ENCODE data around the gene DIAPH2. TPM values are rescaled to one million over a fixed set of nuclear protein-coding genes. Genes with fewer than 3 reads are reported as not detected.

Gene DIAPH2
- total and polyA plus RNA-seq, 2 experiments from 2014 or later, result 16.2 to 56.6 TPM

- H3K27ac Mint-ChIP-seq, result no peak overlapping the region
- no peak overlapping the region for H3K27ac ChIP-seq (ENCODE audit: low read depth)
- H3F3A ChIP-seq (replicated peaks; ENCODE audit: low read depth), result no peaks in the 10 kb centered on the region
- H3K4me2 ChIP-seq, result no peak overlapping the region
- H3K27me3 ChIP-seq (ENCODE audit: insufficient read depth), result no peaks in the 10 kb centered on the region
- no peak for ATAC-seq
- H3K4me3 ChIP-seq, result no peak overlapping the region
- no peak for DNase-seq (ENCODE audit: low spot score)
- peaks cover 43% of the 10 kb centered on the region for H3K36me3 Mint-ChIP-seq (ENCODE audit: low read depth)
- 0 out of 2 replicates have a peak, but pooled peaks cover 4% of the 10 kb centered on the region for H3K79me2 ChIP-seq (replicated peaks; ENCODE audit: insufficient read depth)
- TF ChIP-seq POLR2AphosphoS5 (IDR thresholded peaks at IDR 0.05; ENCODE audit: low read depth), result no peak
- H2AFZ ChIP-seq, result no peak overlapping the region
- H3K9me2 ChIP-seq (ENCODE audit: insufficient read depth), result no peaks in the 10 kb centered on the region
- H3K4me1 ChIP-seq (ENCODE audit: insufficient read depth), result no peaks in the 10 kb centered on the region
- H3K36me3 ChIP-seq (ENCODE audit: insufficient read depth), result peaks cover 4% of the 10 kb centered on the region; the same call in 1 of the 2 replicates
- H3K4me3 Mint-ChIP-seq, result no peak overlapping the region
- no peaks in the 10 kb centered on the region for H3K9me3 Mint-ChIP-seq
- 0 out of 3 replicates have a peak, but pooled peaks cover under 1% of the 10 kb centered on the region for H3K4me1 Mint-ChIP-seq
- no peaks in the 10 kb centered on the region for H4K20me1 ChIP-seq (replicated peaks; ENCODE audit: insufficient read depth)
- H3K27me3 Mint-ChIP-seq (ENCODE audit: insufficient read depth, low read depth, poor library complexity), result peaks cover 2% of the 10 kb centered on the region
Measured at GRCh38 chrX:97387004-97387403, 702.4 kb downstream of the DIAPH2 start.

- no peaks in the 10 kb centered on the region for H3K9me3 Mint-ChIP-seq
- peaks cover 33% of the 10 kb centered on the region for H3K36me3 Mint-ChIP-seq (ENCODE audit: low read depth)
- peaks cover 5% of the 10 kb centered on the region; the same call in 1 of the 2 replicates for H3K4me1 ChIP-seq (ENCODE audit: insufficient read depth)
- no peaks in the 10 kb centered on the region for H3F3A ChIP-seq (replicated peaks; ENCODE audit: low read depth)
- no peak overlapping the region for H3K4me3 ChIP-seq
- no peaks in the 10 kb centered on the region for H3K79me2 ChIP-seq (replicated peaks; ENCODE audit: insufficient read depth)
- H3K4me2 ChIP-seq, result no peak overlapping the region
- no peak overlapping the region for H3K27ac ChIP-seq (ENCODE audit: low read depth)
- H3K4me3 Mint-ChIP-seq, result no peak overlapping the region
- H3K27ac Mint-ChIP-seq, result no peak overlapping the region
- DNase-seq (ENCODE audit: low spot score) (no peak), ATAC-seq (no peak)
- no peaks in the 10 kb centered on the region; the same call in 1 of the 2 replicates for H3K36me3 ChIP-seq (ENCODE audit: insufficient read depth)
- H3K27me3 Mint-ChIP-seq (ENCODE audit: insufficient read depth, low read depth, poor library complexity), result peaks cover 2% of the 10 kb centered on the region
- no peaks in the 10 kb centered on the region for H3K27me3 ChIP-seq (ENCODE audit: insufficient read depth)
- H2AFZ ChIP-seq, result no peak overlapping the region
- no peak for TF ChIP-seq NANOG (IDR thresholded peaks at IDR 0.05; ENCODE audit: borderline replicate concordance)
- no peaks in the 10 kb centered on the region for H3K9me2 ChIP-seq (ENCODE audit: insufficient read depth)
- no peaks in the 10 kb centered on the region for H4K20me1 ChIP-seq (replicated peaks; ENCODE audit: insufficient read depth)
- peaks cover 9% of the 10 kb centered on the region; the same call in 2 of the 3 replicates for H3K4me1 Mint-ChIP-seq
Measured at GRCh38 chrX:97389761-97390192, 705.1 kb downstream of the DIAPH2 start.

GRCh38 chrX:97397371-97397770, 712.7 kb downstream of the DIAPH2 start:
- Mint-ChIP-seq H3K4me3 (no peak overlapping the region), H3K27ac (peak overlapping the region; percentile 77), H3K4me1 (peaks cover 33% of the 10 kb centered on the region), H3K27me3 (ENCODE audit: insufficient read depth, low read depth, poor library complexity) (peaks cover 2% of the 10 kb centered on the region), H3K36me3 (ENCODE audit: low read depth) (peaks cover 11% of the 10 kb centered on the region; the same call in 2 of the 3 replicates), H3K9me3 (no peaks in the 10 kb centered on the region)
- DNase-seq (ENCODE audit: low spot score) (no peak), ATAC-seq (no peak)
- peaks cover 26% of the 10 kb centered on the region for H3K4me1 ChIP-seq (ENCODE audit: insufficient read depth)
- H3K9me2 ChIP-seq (ENCODE audit: insufficient read depth), result no peaks in the 10 kb centered on the region
- 0 out of 2 replicates have a peak overlapping the region, but pooled peaks have one; percentile 78 for H3K27ac ChIP-seq (ENCODE audit: low read depth)
- H3K4me2 ChIP-seq, result 0 out of 2 replicates have a peak overlapping the region, but pooled peaks have one; percentile 50
- H3K27me3 ChIP-seq (ENCODE audit: insufficient read depth), result no peaks in the 10 kb centered on the region
- H2AFZ ChIP-seq, result no peak overlapping the region
- peaks cover 8% of the 10 kb centered on the region; the same call in 1 of the 2 replicates for H3K79me2 ChIP-seq (replicated peaks; ENCODE audit: insufficient read depth)
- no peaks in the 10 kb centered on the region; the same call in 1 of the 2 replicates for H3K36me3 ChIP-seq (ENCODE audit: insufficient read depth)
- no peaks in the 10 kb centered on the region; the same call in none of the 2 replicates for H4K20me1 ChIP-seq (replicated peaks; ENCODE audit: insufficient read depth)
- H3K4me3 ChIP-seq, result no peak overlapping the region
- H3F3A ChIP-seq (replicated peaks; ENCODE audit: low read depth), result no peaks in the 10 kb centered on the region
- TF ChIP-seq ZNF462 (CRISPR knock-in tag; IDR thresholded peaks at IDR 0.05), result no peak
- no peak for TF ChIP-seq CREB1 (CRISPR knock-in tag; IDR thresholded peaks at IDR 0.05; ENCODE audit: low read depth)
- TF ChIP-seq EZH2phosphoT487 (IDR thresholded peaks at IDR 0.05; ENCODE audit: unreplicated experiment), result no peak
- no peak for TF ChIP-seq JUNB (IDR thresholded peaks at IDR 0.05; ENCODE audit: unreplicated experiment)
- no peak for TF ChIP-seq ETS1 (IDR thresholded peaks at IDR 0.05)
- TF ChIP-seq STAT1 (IDR thresholded peaks at IDR 0.05; ENCODE audit: unreplicated experiment), result no peak
- no peak for TF ChIP-seq EZH2 (IDR thresholded peaks at IDR 0.05; ENCODE audit: low read depth, unreplicated experiment)
- TF ChIP-seq ZNF114 (CRISPR knock-in tag; IDR thresholded peaks at IDR 0.05), result no peak
- TF ChIP-seq ZNF331 (CRISPR knock-in tag; IDR thresholded peaks at IDR 0.05; ENCODE audit: low read depth), result no peak

Data from GM23338 (cell line).